Choroid plexus epithelial cell (primary cell): ENCODE results near the gene NLN.
"Not testable (repeated sequence)": the region's sequence is repeated elsewhere in the genome, so short reads cannot be mapped to it uniquely, and the experiment has no call there.

Source experiments
- DNase-seq: peaks from one replicate; pipeline ENCODE4 v3.0.0-alpha.2; 2010; ENCODE audit warnings: low read depth
- H3K4me3 ChIP-seq: 2 replicates; pipeline ENCODE4 v1.5.1; 2011; ENCODE audit warnings: low read depth, mild to moderate bottlenecking, control low read depth, low read length, moderate library complexity
- TF ChIP-seq, protein P1 (sequence below): conservative IDR thresholded peaks from 2 replicates; pipeline ENCODE4 v1.5.1; 2011; ENCODE audit warnings: low read depth, mild to moderate bottlenecking, control low read depth, inconsistent platforms, low read length, moderate library complexity

NLN gene

DNA sequence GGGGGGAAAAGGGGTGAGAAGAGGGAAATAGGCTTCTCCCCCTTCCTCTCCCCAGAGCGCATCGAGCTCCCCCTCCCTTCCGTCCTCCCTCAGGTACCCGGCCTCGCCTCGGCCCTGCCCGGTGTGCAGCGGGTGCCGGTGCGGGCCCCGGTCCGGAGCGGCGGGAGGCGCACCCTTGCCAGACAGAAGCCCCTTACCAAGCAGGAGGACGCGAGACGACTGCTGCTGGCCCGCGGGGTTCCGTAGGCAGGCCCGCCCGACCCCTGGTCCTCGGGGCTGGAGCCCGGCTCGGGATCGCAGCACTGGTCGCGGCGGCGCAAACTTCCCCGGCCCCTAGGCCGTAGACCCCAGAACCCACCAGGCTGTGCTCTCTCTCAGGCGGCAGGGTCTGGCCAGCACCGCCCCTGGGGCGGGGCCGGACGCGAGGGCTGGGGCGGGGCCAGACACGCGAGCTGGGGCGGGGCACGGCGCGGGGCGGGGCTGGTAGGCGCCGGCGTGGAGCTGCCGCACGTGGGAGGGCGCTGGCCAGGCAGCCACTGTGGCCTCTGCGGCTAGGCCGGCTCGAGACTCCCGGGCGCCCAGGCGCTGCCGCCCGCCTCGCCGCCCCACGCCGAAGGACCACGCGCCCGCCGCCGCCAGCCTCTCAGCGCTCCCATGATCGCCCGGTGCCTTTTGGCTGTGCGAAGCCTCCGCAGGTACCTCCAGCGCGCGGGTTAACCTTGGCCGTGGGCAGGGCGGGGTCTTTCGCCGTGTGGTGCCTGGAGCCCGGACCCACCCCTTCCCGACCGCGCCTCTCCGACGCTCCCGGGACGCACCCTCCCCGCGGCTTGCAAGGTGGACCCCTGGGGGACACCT lies at the start of gene NLN, which contains the start of gene SGTB:
TSS of gene NLN (plus strand) at position 486 of the 855 bp plus-strand sequence. CDS start at position 655, 169 bp downstream.
TSS of gene SGTB (minus strand) at position 390 of the 855 bp plus-strand sequence. CDS start 1,302 bp downstream, outside the sequence.
- DNase-seq, result peak; percentile 76
- peak within 1 kb of the TSS; percentile 94 for H3K4me3 ChIP-seq
- TF ChIP-seq, protein P1, sequence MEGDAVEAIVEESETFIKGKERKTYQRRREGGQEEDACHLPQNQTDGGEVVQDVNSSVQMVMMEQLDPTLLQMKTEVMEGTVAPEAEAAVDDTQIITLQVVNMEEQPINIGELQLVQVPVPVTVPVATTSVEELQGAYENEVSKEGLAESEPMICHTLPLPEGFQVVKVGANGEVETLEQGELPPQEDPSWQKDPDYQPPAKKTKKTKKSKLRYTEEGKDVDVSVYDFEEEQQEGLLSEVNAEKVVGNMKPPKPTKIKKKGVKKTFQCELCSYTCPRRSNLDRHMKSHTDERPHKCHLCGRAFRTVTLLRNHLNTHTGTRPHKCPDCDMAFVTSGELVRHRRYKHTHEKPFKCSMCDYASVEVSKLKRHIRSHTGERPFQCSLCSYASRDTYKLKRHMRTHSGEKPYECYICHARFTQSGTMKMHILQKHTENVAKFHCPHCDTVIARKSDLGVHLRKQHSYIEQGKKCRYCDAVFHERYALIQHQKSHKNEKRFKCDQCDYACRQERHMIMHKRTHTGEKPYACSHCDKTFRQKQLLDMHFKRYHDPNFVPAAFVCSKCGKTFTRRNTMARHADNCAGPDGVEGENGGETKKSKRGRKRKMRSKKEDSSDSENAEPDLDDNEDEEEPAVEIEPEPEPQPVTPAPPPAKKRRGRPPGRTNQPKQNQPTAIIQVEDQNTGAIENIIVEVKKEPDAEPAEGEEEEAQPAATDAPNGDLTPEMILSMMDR, result no peak

DNA sequence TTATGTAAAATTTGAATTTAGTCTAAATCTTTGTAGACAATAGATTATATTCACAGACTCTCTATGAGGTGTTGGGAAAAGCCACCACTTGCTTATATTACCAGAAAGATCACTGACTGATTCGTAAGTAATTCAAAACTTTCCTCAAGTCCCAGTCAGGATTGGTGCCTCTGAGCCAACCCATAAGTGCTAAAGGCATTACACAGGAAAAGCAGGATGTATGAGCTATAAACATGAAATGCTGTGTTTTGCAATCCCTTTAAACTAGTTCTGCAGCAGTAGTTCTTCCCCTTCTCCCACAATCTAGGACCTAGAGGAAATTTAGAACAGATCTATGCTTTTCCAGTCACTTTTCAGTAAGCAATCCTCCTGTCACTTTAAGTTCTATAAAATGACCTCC lies 49.2 kb upstream of the NLN start:
- TF ChIP-seq, protein P1, result no peak
- peak; percentile 64 for DNase-seq
- H3K4me3 ChIP-seq, result no peak overlapping the region

DNA sequence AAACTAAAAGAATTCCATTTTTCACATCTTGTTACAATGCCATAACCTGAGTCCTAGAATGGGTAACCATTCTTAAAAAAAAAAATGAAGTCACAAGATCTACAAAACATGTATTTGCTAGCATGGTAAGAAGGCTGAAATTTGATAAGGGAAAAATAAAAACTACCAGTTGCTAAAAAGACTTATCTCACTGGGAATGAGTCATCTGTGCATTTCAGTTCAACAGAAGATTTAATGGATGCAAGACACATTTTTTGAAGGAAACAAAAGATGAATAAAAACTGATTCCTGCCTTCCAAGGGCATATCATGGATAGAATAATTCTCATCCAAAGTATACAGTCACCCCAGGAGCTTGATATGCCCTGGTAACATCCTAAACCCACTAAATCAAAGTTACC lies 47.3 kb upstream of the NLN start:
- DNase-seq, result peak; percentile 41
- no peak overlapping the region for H3K4me3 ChIP-seq
- TF ChIP-seq, protein P1, result no peak

DNA sequence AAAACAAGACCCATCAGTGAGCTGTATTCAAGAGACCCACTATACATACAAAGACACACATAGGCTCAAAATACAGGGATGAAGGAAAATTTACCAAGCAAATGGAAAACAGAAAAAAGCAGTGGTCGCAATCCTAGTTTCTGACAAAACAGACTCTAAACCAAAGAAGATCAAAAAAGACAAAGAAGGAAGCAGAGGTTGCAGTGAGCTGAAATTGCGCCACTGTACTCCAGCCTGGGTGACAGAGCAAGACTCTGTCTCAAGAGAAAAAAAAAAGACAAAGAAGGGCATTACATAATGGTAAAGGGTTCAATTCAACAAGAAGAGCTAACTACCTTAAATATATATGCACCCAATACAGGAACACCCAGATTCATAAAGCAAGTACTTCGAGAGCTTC lies 45.9 kb upstream of the NLN start:
- not testable (repeated sequence) for H3K4me3 ChIP-seq, DNase-seq

DNA sequence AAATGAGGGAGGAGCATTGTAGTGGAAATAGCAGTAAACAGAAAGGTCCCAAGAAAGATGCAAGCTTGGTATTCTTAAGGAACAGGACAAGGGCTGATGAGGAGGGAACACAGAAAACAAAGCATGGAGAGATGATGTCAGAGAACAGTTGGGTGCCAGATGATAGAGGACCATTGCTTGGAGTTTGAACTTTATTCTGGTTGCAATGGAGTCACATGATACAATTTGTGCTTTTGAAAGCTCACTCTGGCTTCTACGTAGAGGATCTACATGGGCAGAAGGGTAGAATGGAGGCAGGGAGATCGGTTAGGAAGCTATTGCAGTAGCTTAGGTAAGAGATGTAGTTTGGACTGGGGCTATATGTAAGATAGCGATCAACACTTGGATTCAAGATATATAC lies 39.9 kb upstream of the NLN start:
- TF ChIP-seq, protein P1, result no peak
- DNase-seq, result peak; percentile 10
- H3K4me3 ChIP-seq, result no peak overlapping the region

DNA sequence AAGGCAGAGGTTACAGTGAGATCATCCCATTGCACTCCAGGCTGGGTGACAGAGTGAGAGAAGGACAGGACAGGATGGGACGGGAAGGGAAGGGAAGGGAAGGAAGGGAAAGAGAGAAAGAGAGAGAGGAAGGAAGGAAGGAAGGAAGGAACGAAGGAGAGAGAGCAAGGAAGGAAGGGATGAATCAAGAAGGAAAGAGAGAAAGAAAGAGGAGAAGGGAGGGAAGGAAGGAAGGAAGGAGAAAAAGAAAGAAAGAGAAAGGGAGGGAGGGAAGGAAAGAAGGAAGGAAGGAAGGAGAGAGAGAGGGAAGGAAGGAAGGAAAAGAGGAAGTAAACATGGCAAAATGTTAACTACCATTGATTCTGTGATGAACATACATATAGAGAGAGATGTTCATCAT lies 28.9 kb upstream of the NLN start:
- TF ChIP-seq, protein P1, result no peak
- no peak for DNase-seq
- H3K4me3 ChIP-seq, result no peak overlapping the region

DNA sequence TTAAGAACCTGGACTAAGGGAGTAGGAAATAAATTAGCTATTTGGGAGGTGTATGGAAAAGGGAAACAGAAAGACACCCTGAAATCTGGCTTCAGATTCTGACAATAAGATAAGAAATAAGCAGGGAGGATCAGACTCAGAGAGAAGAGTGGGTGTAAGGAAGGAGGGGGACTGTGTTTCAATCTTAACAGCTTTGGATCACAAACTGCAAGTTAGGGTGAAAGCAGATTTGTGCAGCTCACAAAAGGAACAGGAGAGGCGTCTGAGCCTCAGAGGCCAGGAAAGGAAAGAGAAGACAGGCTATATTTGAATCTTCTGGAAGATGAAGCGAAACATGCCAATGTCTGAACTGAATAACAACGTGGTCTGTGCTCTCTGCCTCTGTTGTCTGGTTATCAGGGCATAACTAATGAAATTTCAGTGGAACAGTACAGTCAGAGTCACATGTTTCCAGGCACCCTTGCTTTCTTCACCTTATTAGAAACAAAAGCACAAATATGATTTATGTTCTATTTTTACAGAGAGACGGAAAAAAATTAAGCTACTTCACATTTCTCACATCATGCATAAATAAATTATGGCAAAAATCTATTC lies 26.7 kb upstream of the NLN start:
- DNase-seq, result no peak
- TF ChIP-seq, protein P1, result no peak
- no peak overlapping the region for H3K4me3 ChIP-seq
